ENCODE results near the gene SLK.

DNA sequence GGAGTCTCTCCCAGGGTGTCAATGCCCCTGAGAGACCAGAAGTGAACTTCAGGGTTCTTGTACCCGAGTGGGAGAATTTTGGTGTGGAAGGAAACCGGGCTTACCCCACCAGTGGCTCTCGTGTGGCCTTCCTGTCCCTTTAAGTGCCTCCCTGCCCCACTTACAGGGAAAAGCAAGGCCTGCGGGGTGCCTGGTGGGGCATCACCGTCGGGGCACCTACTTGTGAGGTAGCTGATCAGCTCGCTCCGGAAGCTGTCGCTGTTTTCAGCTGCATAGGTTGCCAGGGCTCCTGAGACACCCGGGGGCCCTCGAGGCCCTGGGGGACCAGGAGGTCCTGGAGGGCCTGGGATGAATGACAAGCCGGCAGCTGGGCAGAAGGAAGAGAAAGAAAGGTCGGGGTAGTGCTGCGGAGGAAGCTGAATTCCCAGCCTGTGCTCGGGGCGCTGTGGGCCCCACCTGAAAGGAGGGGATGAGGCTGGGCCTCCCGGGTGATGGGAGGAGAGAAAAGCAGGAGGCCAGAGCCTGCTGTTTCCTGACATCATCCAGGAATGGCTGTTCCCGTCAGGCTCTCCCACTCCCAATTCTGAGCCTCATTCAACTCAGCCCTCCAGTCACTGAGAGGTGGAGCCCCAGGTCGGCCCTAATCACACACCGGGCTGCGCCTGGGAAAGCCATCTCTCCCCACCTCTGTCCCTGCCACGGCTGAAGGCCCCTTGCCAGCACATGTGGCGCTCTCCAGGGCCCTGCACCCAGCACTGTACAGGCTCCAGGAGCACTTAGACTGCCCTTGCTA lies 67.7 kb downstream of the SLK start:
- TF ChIP-seq, protein P1, sequence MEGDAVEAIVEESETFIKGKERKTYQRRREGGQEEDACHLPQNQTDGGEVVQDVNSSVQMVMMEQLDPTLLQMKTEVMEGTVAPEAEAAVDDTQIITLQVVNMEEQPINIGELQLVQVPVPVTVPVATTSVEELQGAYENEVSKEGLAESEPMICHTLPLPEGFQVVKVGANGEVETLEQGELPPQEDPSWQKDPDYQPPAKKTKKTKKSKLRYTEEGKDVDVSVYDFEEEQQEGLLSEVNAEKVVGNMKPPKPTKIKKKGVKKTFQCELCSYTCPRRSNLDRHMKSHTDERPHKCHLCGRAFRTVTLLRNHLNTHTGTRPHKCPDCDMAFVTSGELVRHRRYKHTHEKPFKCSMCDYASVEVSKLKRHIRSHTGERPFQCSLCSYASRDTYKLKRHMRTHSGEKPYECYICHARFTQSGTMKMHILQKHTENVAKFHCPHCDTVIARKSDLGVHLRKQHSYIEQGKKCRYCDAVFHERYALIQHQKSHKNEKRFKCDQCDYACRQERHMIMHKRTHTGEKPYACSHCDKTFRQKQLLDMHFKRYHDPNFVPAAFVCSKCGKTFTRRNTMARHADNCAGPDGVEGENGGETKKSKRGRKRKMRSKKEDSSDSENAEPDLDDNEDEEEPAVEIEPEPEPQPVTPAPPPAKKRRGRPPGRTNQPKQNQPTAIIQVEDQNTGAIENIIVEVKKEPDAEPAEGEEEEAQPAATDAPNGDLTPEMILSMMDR (conservative IDR thresholded peaks at IDR 0.05) = no peak
- no peak for TF ChIP-seq ZFX (IDR thresholded peaks at IDR 0.05)

Data from C4-2B (cell line).